HG02981 (cell line): Measurements from ENCODE around the gene SNAPIN.

Experiments
- ATAC-seq: cut with Tn5 transposase; IDR thresholded peaks from one replicate; pipeline ENCODE4 v1.9.1; 2021; ENCODE audit warnings: mild to moderate bottlenecking, moderate library complexity; ENCODE audit not compliant: unreplicated experiment

Gene SNAPIN

GRCh38 chr1:153699768-153700167 is 41.3 kb downstream of the SNAPIN start:
- ATAC-seq, result no peak

GRCh38 chr1:153705484-153705883 is 47.0 kb downstream of the SNAPIN start:
- no peak for ATAC-seq

DNA sequence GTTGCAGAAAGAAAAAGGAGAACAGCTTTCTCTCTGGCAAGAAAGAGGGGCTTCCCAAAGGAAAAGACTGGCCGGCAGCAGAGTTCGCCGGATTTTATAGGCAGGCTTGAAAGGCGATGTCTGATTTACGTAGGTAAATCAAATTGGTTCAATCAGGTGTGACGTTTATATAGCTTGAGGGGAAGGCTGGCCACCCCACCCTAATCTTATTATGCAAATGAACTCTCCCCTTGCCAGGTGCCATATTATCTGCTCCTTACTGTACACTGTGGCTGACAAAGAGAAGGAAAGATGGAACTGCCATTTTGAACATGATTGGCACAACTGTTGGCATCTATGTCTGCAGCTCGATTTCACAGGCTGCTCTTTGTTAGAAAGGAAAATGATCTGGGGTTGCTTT is 52.5 kb downstream of the SNAPIN start:
- no peak for ATAC-seq
